ENCODE results near the gene TNC.

TNC gene

DNA sequence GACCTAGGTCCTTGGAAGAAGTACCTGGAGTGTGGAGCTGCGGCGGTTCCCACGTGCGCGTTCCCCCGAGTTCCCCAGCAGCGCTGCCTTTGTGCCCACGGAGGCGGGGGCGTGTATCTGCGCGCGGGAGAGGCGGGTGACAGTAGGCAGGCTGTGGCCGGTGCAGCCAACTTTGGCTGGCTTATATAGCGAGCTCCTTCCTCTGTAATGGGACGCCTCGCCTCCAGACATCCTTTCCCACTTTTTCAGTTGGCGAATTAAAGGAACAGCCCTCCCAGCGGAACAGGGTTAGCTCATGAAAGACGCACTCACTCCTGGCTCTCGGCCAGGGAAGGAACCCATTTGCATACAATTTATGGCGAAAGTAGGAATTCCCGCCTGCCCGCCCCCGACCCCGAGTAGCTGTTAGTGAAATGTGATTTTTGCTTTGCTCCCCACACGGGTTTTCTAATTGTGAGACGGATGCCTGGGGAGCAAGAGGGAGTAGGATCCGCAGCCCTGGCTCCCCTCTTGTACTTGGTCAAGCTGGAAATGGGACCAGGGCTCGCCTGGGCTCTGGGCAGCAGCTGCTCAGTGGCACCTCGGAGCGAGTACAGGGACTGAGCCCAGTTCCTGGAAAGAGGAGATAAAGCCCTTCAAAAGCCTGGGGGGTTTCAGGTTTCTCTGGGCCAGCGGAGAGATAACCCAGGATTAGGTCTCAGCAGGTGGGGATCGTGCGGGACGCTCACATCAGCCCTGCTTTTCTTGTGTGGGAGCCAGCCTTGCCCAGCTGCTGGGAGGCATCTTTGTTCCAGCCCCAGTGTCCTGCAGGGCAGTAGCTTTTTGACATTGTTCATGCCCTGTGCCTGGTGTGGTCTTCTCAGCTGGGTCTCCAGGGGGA lies at the start of gene TNC:
TSS of gene TNC (minus strand) at position 159 of the 880 bp plus-strand sequence. CDS start 27,139 bp downstream, outside the sequence.
- peak; percentile 62 for ATAC-seq (ENCODE audit: low read depth)
- H3K36me3 ChIP-seq (ENCODE audit: low read depth) = 0 out of 2 replicates have a peak, but pooled peaks cover 3% of the 10 kb centered on the region
- H3K9me3 ChIP-seq (ENCODE audit: severe bottlenecking) = no peaks in the 10 kb centered on the region
- H3K27ac ChIP-seq (ENCODE audit: poor library complexity, severe bottlenecking) = peak within 1 kb of the TSS; percentile 95
- peaks cover 39% of the 10 kb centered on the region for H3K4me1 ChIP-seq (ENCODE audit: insufficient read depth, poor library complexity, severe bottlenecking)
- H3K4me3 ChIP-seq (ENCODE audit: severe bottlenecking) = peak within 1 kb of the TSS; percentile 35
- DNase-seq (ENCODE audit: low spot score) = peak; percentile 88
- no peaks in the 10 kb centered on the region for H3K27me3 ChIP-seq (ENCODE audit: insufficient read depth, poor library complexity, severe bottlenecking)
- no peak for TF ChIP-seq CTCF (IDR thresholded peaks at IDR 0.05; ENCODE audit: poor library complexity, severe bottlenecking)

DNA sequence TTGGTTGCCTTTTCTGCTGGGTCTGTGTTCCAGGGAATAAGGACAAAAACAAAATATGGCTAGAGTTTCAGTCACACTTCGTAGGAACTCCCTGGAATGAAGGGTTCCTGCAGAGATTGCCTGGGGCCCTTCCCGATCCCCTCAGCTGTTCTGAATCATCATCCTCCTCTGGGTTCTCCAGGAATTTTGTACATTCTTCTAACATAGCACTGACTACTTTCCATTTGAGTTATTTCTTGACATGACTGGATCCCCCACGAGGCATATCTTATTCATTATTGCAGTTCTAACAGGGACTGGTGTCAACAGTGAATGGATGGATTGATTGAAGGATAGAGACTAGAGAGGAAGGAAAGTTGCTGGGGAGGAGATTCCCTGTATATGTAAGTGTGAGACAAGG lies 49.2 kb upstream of the TNC start:
- Histone ChIP-seq H3K9me3 (ENCODE audit: severe bottlenecking) (no peaks in the 10 kb centered on the region), H3K4me3 (ENCODE audit: severe bottlenecking) (no peak overlapping the region), H3K27me3 (ENCODE audit: insufficient read depth, poor library complexity, severe bottlenecking) (no peaks in the 10 kb centered on the region), H3K27ac (ENCODE audit: poor library complexity, severe bottlenecking) (peak overlapping the region; percentile 71), H3K4me1 (ENCODE audit: insufficient read depth, poor library complexity, severe bottlenecking) (peaks cover 35% of the 10 kb centered on the region), H3K36me3 (ENCODE audit: low read depth) (no peaks in the 10 kb centered on the region)
- ATAC-seq (ENCODE audit: low read depth) (peak; percentile 89), DNase-seq (ENCODE audit: low spot score) (peak; percentile 76)
- no peak for TF ChIP-seq CTCF (IDR thresholded peaks at IDR 0.05; ENCODE audit: poor library complexity, severe bottlenecking)

- Histone ChIP-seq H3K27ac (ENCODE audit: poor library complexity, severe bottlenecking) (peak overlapping the region; percentile 53), H3K4me1 (ENCODE audit: insufficient read depth, poor library complexity, severe bottlenecking) (peaks cover 27% of the 10 kb centered on the region), H3K4me3 (ENCODE audit: severe bottlenecking) (no peak overlapping the region), H3K9me3 (ENCODE audit: severe bottlenecking) (no peaks in the 10 kb centered on the region), H3K36me3 (ENCODE audit: low read depth) (no peaks in the 10 kb centered on the region), H3K27me3 (ENCODE audit: insufficient read depth, poor library complexity, severe bottlenecking) (no peaks in the 10 kb centered on the region)
- TF ChIP-seq CTCF (IDR thresholded peaks at IDR 0.05; ENCODE audit: poor library complexity, severe bottlenecking) = no peak
- ATAC-seq (ENCODE audit: low read depth) (no peak), DNase-seq (ENCODE audit: low spot score) (no peak)
These were observed 47.3 kb upstream of the TNC start for GRCh38 chr9:115165233-115165632.

DNA sequence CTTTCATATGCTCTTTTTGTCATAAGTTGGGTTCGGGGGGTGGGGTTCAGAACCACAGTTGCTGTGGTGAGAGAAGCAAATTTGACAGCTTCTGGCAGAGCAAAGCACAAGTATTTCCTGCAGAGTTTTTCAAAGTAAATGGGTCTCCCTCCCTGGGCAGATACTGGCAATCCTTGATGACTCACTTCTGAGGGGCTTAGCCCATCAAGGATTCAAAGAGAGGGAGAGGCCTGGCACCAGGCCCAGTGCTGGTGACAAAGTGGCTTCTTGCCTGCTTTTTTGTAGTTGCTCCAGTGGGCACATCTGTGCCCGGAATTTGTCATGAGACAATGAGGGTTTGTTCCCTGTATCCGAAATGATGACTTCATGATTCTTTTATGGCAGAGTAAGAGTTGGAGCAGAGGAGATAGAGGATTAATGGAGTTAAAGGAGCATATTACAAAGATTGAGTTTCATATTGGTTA lies 46.6 kb upstream of the TNC start:
- Histone ChIP-seq H3K36me3 (ENCODE audit: low read depth) (no peaks in the 10 kb centered on the region), H3K4me3 (ENCODE audit: severe bottlenecking) (no peak overlapping the region), H3K27ac (ENCODE audit: poor library complexity, severe bottlenecking) (peak overlapping the region; percentile 53), H3K9me3 (ENCODE audit: severe bottlenecking) (no peaks in the 10 kb centered on the region), H3K4me1 (ENCODE audit: insufficient read depth, poor library complexity, severe bottlenecking) (peaks cover 26% of the 10 kb centered on the region), H3K27me3 (ENCODE audit: insufficient read depth, poor library complexity, severe bottlenecking) (no peaks in the 10 kb centered on the region)
- no peak for DNase-seq (ENCODE audit: low spot score)
- TF ChIP-seq CTCF (IDR thresholded peaks at IDR 0.05; ENCODE audit: poor library complexity, severe bottlenecking) = no peak
- ATAC-seq (ENCODE audit: low read depth) = 0 out of 3 replicates have a peak, but pooled peaks have one; percentile 18

DNA sequence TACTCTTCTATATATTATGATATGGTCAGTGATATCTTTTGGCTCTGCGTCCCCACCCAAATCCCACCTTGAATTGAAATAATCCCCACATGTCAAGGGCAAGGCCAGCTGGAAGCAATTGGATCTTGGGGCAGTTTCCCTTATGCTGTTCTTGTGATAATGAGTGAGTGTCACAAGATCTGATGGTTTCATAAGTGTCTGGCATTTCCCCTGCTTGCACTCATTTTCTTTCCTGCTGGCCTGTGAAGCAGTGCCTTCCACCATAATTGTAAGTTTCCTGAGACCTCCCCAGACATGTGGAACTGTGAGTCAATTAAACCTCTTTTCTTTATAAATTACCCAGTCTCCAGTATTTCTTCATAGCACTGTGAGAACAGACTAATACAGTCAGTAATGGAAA lies 45.0 kb upstream of the TNC start:
- H3K36me3 ChIP-seq (ENCODE audit: low read depth) = no peaks in the 10 kb centered on the region
- no peak for DNase-seq (ENCODE audit: low spot score)
- no peak overlapping the region for H3K27ac ChIP-seq (ENCODE audit: poor library complexity, severe bottlenecking)
- no peaks in the 10 kb centered on the region for H3K9me3 ChIP-seq (ENCODE audit: severe bottlenecking)
- no peak overlapping the region for H3K4me3 ChIP-seq (ENCODE audit: severe bottlenecking)
- TF ChIP-seq CTCF (IDR thresholded peaks at IDR 0.05; ENCODE audit: poor library complexity, severe bottlenecking) = no peak
- ATAC-seq (ENCODE audit: low read depth) = no peak
- peaks cover 29% of the 10 kb centered on the region for H3K4me1 ChIP-seq (ENCODE audit: insufficient read depth, poor library complexity, severe bottlenecking)
- H3K27me3 ChIP-seq (ENCODE audit: insufficient read depth, poor library complexity, severe bottlenecking) = no peaks in the 10 kb centered on the region
